HepG2 (cell line): ENCODE results near the gene LYRM1. TPM values are rescaled to one million over a fixed set of nuclear protein-coding genes. Genes with fewer than 3 reads are reported as not detected.

Source experiments
- ATF1 ChIP-seq: IDR thresholded peaks from 2 replicates; pipeline ENCODE4 v1.6.1; 2016; ENCODE audit warnings: mild to moderate bottlenecking, control low read depth
- ATF7-NPFF ChIP-seq: sonication (generic); formaldehyde crosslinking; IDR thresholded peaks from 2 replicates; pipeline ENCODE4 v1.8.1; 2023; ENCODE audit warnings: mild to moderate bottlenecking, low read depth, missing genetic modification reagents, moderate library complexity
- GABPA ChIP-seq, 2 experiments: IDR thresholded peaks; 2 replicates each; pipeline ENCODE4 v1.6.1; 2011 to 2016; ENCODE audit warnings: low read depth in 2 of 2, low read length in 1 of 2, missing biosample characterization in 1 of 2, missing genetic modification characterization in 1 of 2
- MAZ ChIP-seq, 2 experiments: sonication (generic) in 1 of 2; formaldehyde crosslinking in 1 of 2; IDR thresholded peaks; 2 replicates each; pipeline versions ENCODE4 v1.5.0 to v1.6.1; 2012 to 2020; ENCODE audit warnings: low read depth in 2 of 2, mild to moderate bottlenecking in 2 of 2, borderline replicate concordance in 1 of 2, improper control_type of control experiment in 1 of 2, low read length in 1 of 2, missing genetic modification reagents in 1 of 2, moderate library complexity in 1 of 2
- POLR2A ChIP-seq, 2 experiments: IDR thresholded peaks; 2 replicates each; pipeline ENCODE4 v1.6.1; 2011; ENCODE audit warnings: low read depth in 2 of 2, low read length in 2 of 2, mild to moderate bottlenecking in 1 of 2, moderate library complexity in 1 of 2; ENCODE audit not compliant: insufficient read depth in 1 of 2
- PRPF4 ChIP-seq: fragments of 200-400 bp; formaldehyde crosslinking; IDR thresholded peaks from 2 replicates; pipeline ENCODE4 v1.6.1; 2016; ENCODE audit warnings: low read length, low read depth; ENCODE audit not compliant: poor library complexity, severe bottlenecking
- SIN3B ChIP-seq: fragments of 150-350 bp; IDR thresholded peaks from 2 replicates; pipeline ENCODE4 v1.6.1; 2014; ENCODE audit warnings: low read length
- SRF ChIP-seq: IDR thresholded peaks from 2 replicates; pipeline ENCODE4 v1.6.1; 2011; ENCODE audit warnings: mild to moderate bottlenecking, low read depth, low read length, moderate library complexity
- TAF15 ChIP-seq: fragments of 200-400 bp; formaldehyde crosslinking; IDR thresholded peaks from one replicate; pipeline ENCODE4 v1.6.1; 2018; ENCODE audit warnings: mild to moderate bottlenecking, low read depth, low read length; ENCODE audit not compliant: poor library complexity, severe bottlenecking
- ZNF160 ChIP-seq: sonication (generic); formaldehyde crosslinking; IDR thresholded peaks from 2 replicates; pipeline ENCODE4 v1.8.0; 2022; ENCODE audit warnings: mild to moderate bottlenecking, inconsistent platforms, missing genetic modification reagents
- ZNF33A ChIP-seq: sonication (generic); formaldehyde crosslinking; IDR thresholded peaks from 2 replicates; pipeline ENCODE4 v1.5.1; 2020; ENCODE audit warnings: missing genetic modification reagents, mild to moderate bottlenecking, moderate library complexity, borderline replicate concordance
- ZNF33B ChIP-seq: sonication (generic); formaldehyde crosslinking; IDR thresholded peaks from 2 replicates; pipeline ENCODE4 v1.5.1; 2020; ENCODE audit warnings: mild to moderate bottlenecking, missing genetic modification reagents
- ZNF569 ChIP-seq: sonication (generic); formaldehyde crosslinking; IDR thresholded peaks from 2 replicates; pipeline ENCODE4 v1.5.0; 2020; ENCODE audit warnings: mild to moderate bottlenecking, missing genetic modification reagents, moderate library complexity, borderline replicate concordance
- ZNF607 ChIP-seq: sonication (generic); formaldehyde crosslinking; IDR thresholded peaks from 2 replicates; pipeline ENCODE4 v1.5.1; 2020; ENCODE audit warnings: missing genetic modification reagents, mild to moderate bottlenecking, borderline replicate concordance
- polyA plus RNA-seq, 8 experiments: library from polyadenylated mRNA; depleted of rRNA in 3 of 8; stranded (reverse) in 7 of 8; unstranded in 1 of 8; fragments of >200 nt; fragmentation: Illumina TruSeq in 4 of 8; extraction: Trizol in 4 of 8; gene quantifications; 2 replicates each; pipeline versions ENCODE4 v1.2.1 to v1.2.3, GENCODE V29; 2011 to 2016; ENCODE audit warnings: low read depth in 4 of 8, missing spikeins in 1 of 8, mixed read lengths in 1 of 8; ENCODE audit not compliant: insufficient read depth in 1 of 8
- total RNA-seq, 5 experiments: library from RNA; depleted of rRNA; stranded (reverse); fragments of >200 nt; fragmentation: Illumina TruSeq; extraction: Trizol; gene quantifications; 2 replicates each; pipeline ENCODE4 v1.2.3, GENCODE V29; 2016; ENCODE audit warnings: low read depth in 1 of 5
- TF ChIP-seq, protein P1 (sequence below): sonication (generic); formaldehyde crosslinking; IDR thresholded peaks from 2 replicates; pipeline ENCODE4 v1.5.1; 2020; ENCODE audit warnings: missing genetic modification reagents, mild to moderate bottlenecking, borderline replicate concordance
- TF ChIP-seq, protein P2 (sequence below): sonication (generic); formaldehyde crosslinking; IDR thresholded peaks from 2 replicates; pipeline ENCODE4 v1.8.0; 2023; ENCODE audit warnings: mild to moderate bottlenecking, missing genetic modification reagents
- TF ChIP-seq, protein P3 (sequence below): sonication (generic); formaldehyde crosslinking; IDR thresholded peaks from 2 replicates; pipeline ENCODE4 v1.9.0; 2021; ENCODE audit warnings: mild to moderate bottlenecking, missing genetic modification reagents
- TF ChIP-seq, protein P4 (sequence below): IDR thresholded peaks from 2 replicates; pipeline ENCODE4 v1.6.1; 2016; ENCODE audit warnings: missing genetic modification reagents, missing compliant biosample characterization

The LYRM1 gene
- total and polyA plus RNA-seq, 2 of the 13 experiments (the other 11 are each of a cell fraction or from before 2014, with no cell fraction given), result 59.2 to 82.6 TPM

DNA sequence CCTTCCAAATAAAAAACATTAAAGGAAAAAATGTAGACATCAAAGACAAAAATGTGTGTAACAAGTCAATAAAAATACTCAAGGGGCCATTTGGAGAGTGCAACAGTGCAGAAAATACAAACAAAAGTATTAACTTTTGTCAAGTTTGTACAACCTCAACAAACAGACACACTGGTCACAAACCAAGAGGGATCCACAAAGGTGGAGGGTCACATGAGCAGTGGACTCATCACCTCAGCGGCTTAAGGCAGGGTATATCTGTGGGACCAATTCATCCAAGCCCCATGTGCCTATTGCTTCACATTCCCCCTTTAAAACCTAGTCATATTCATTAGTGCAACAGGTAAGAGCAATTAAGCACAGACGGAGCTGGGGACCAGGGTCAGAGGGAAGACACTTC lies 45.6 kb upstream of the LYRM1 start (continued):
- TF ChIP-seq, protein P1, sequence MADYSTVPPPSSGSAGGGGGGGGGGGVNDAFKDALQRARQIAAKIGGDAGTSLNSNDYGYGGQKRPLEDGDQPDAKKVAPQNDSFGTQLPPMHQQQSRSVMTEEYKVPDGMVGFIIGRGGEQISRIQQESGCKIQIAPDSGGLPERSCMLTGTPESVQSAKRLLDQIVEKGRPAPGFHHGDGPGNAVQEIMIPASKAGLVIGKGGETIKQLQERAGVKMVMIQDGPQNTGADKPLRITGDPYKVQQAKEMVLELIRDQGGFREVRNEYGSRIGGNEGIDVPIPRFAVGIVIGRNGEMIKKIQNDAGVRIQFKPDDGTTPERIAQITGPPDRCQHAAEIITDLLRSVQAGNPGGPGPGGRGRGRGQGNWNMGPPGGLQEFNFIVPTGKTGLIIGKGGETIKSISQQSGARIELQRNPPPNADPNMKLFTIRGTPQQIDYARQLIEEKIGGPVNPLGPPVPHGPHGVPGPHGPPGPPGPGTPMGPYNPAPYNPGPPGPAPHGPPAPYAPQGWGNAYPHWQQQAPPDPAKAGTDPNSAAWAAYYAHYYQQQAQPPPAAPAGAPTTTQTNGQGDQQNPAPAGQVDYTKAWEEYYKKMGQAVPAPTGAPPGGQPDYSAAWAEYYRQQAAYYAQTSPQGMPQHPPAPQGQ (CRISPR knock-in tag), result no peak
- TF ChIP-seq, protein P2, sequence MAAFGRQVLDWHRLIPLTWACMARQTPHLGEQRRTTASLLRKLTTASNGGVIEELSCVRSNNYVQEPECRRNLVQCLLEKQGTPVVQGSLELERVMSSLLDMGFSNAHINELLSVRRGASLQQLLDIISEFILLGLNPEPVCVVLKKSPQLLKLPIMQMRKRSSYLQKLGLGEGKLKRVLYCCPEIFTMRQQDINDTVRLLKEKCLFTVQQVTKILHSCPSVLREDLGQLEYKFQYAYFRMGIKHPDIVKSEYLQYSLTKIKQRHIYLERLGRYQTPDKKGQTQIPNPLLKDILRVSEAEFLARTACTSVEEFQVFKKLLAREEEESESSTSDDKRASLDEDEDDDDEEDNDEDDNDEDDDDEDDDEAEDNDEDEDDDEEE, result 0 out of 2 replicates have a peak, but pooled peaks have one; percentile 33
- TF ChIP-seq TAF15 (no peak), ATF1 (CRISPR knock-in tag) (0 out of 2 replicates have a peak, but pooled peaks have one; percentile 22), ATF7-NPFF (CRISPR knock-in tag) (no peak), ZNF33B (CRISPR knock-in tag) (no peak), ZNF33A (CRISPR knock-in tag) (no peak), MAZ (IDR thresholded peaks at IDR 0.05; ENCODE audit: borderline replicate concordance, low read depth, low read length) (no peak), MAZ (CRISPR knock-in tag; IDR thresholded peaks at IDR 0.05; ENCODE audit: low read depth) (no peak), ZNF569 (no peak), SRF (no peak), ZNF607 (CRISPR knock-in tag) (no peak), PRPF4 (no peak), SIN3B (no peak), POLR2A (IDR thresholded peaks at IDR 0.05; ENCODE audit: insufficient read depth in 1 of 2, low read depth in 2 of 2, low read length in 2 of 2) (no peak), ZNF160 (CRISPR knock-in tag) (no peak), GABPA (IDR thresholded peaks at IDR 0.05; ENCODE audit: low read depth, low read length) (no peak), GABPA (CRISPR knock-in tag; IDR thresholded peaks at IDR 0.05; ENCODE audit: low read depth) (no peak)
- TF ChIP-seq, protein P3, sequence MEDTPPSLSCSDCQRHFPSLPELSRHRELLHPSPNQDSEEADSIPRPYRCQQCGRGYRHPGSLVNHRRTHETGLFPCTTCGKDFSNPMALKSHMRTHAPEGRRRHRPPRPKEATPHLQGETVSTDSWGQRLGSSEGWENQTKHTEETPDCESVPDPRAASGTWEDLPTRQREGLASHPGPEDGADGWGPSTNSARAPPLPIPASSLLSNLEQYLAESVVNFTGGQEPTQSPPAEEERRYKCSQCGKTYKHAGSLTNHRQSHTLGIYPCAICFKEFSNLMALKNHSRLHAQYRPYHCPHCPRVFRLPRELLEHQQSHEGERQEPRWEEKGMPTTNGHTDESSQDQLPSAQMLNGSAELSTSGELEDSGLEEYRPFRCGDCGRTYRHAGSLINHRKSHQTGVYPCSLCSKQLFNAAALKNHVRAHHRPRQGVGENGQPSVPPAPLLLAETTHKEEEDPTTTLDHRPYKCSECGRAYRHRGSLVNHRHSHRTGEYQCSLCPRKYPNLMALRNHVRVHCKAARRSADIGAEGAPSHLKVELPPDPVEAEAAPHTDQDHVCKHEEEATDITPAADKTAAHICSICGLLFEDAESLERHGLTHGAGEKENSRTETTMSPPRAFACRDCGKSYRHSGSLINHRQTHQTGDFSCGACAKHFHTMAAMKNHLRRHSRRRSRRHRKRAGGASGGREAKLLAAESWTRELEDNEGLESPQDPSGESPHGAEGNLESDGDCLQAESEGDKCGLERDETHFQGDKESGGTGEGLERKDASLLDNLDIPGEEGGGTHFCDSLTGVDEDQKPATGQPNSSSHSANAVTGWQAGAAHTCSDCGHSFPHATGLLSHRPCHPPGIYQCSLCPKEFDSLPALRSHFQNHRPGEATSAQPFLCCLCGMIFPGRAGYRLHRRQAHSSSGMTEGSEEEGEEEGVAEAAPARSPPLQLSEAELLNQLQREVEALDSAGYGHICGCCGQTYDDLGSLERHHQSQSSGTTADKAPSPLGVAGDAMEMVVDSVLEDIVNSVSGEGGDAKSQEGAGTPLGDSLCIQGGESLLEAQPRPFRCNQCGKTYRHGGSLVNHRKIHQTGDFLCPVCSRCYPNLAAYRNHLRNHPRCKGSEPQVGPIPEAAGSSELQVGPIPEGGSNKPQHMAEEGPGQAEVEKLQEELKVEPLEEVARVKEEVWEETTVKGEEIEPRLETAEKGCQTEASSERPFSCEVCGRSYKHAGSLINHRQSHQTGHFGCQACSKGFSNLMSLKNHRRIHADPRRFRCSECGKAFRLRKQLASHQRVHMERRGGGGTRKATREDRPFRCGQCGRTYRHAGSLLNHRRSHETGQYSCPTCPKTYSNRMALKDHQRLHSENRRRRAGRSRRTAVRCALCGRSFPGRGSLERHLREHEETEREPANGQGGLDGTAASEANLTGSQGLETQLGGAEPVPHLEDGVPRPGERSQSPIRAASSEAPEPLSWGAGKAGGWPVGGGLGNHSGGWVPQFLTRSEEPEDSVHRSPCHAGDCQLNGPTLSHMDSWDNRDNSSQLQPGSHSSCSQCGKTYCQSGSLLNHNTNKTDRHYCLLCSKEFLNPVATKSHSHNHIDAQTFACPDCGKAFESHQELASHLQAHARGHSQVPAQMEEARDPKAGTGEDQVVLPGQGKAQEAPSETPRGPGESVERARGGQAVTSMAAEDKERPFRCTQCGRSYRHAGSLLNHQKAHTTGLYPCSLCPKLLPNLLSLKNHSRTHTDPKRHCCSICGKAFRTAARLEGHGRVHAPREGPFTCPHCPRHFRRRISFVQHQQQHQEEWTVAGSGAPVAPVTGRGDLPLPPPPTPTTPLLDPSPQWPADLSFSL (CRISPR knock-in tag), result peak; percentile 74; the same call in 1 of the 2 replicates
- TF ChIP-seq, protein P4, sequence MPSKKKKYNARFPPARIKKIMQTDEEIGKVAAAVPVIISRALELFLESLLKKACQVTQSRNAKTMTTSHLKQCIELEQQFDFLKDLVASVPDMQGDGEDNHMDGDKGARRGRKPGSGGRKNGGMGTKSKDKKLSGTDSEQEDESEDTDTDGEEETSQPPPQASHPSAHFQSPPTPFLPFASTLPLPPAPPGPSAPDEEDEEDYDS, result no peak
